GM21717 (cell line): ENCODE data around the gene RASAL1.
A peak's percentile ranks its signal among the peaks of the same experiment; 100 is the strongest.

Source experiments
- ATAC-seq: cut with Tn5 transposase; IDR thresholded peaks from one replicate; pipeline ENCODE4 v1.9.1; 2021; ENCODE audit warnings: mild to moderate bottlenecking, moderate library complexity; ENCODE audit not compliant: unreplicated experiment

The RASAL1 gene, protein sequence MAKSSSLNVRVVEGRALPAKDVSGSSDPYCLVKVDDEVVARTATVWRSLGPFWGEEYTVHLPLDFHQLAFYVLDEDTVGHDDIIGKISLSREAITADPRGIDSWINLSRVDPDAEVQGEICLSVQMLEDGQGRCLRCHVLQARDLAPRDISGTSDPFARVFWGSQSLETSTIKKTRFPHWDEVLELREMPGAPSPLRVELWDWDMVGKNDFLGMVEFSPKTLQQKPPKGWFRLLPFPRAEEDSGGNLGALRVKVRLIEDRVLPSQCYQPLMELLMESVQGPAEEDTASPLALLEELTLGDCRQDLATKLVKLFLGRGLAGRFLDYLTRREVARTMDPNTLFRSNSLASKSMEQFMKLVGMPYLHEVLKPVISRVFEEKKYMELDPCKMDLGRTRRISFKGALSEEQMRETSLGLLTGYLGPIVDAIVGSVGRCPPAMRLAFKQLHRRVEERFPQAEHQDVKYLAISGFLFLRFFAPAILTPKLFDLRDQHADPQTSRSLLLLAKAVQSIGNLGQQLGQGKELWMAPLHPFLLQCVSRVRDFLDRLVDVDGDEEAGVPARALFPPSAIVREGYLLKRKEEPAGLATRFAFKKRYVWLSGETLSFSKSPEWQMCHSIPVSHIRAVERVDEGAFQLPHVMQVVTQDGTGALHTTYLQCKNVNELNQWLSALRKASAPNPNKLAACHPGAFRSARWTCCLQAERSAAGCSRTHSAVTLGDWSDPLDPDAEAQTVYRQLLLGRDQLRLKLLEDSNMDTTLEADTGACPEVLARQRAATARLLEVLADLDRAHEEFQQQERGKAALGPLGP

DNA sequence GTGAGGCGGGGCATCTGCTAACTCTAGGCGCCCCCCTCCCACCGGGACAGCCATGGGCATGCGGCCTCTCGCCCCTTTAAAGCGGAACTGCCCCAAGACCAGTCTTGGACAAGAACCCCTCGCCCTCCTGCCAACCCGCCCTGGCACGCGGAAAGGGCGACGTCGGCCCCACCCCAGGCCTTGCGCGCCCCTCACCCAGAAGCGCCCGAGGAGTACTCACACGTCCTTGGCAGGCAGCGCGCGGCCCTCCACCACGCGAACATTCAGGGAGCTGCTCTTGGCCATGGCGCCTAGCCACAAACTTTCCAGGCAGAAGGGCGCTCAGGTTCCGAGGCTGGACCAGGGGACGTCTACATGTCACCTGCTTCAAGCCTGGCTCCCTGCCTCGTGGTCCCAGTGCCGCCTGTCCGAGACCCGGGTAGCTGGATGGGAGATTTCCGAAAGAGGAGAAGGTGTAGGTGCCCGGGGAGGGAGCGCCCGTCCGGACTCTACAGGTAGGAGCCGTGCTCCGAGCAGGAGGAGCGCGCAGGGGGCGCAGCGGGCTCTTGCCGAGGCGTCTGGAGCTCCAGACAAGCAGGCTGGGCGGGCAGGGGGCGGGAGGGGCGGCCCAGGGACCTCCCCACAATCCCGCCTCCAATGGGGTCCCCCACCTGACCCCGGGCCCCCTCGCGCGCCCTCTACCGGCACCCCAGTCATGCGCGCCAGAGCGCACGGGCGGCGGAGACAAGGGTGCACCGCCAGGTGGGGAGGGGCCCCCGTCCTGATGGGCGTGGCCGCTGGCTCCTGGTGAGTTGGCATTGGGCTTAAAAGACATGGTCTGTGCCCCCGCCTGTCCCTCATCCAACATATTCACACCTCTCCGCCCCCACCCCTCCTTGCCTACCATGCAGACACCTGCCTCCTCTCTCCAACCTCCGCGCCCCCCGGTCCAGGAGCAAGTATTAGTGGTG lies at the start of gene RASAL1:
RASAL1 (minus strand) TSS at position 584 of the 950 bp plus-strand sequence; CDS start at position 285, 299 bp downstream.
- no peak for ATAC-seq

DNA sequence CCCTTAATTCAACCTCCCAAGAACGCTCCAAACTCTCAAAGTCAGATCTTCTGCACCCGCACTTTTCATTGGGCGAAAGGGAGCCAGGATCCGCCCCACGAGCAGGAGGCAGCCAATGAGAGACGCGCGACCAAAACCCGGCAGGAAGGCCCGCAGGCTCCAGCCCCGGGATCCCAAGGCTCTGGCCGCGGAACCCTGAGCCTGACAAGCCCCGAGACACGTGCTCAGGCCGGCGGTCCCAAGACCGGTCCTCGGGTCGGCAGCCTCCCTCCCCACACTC lies 49.3 kb upstream of the RASAL1 start:
- ATAC-seq = peak; percentile 87

DNA sequence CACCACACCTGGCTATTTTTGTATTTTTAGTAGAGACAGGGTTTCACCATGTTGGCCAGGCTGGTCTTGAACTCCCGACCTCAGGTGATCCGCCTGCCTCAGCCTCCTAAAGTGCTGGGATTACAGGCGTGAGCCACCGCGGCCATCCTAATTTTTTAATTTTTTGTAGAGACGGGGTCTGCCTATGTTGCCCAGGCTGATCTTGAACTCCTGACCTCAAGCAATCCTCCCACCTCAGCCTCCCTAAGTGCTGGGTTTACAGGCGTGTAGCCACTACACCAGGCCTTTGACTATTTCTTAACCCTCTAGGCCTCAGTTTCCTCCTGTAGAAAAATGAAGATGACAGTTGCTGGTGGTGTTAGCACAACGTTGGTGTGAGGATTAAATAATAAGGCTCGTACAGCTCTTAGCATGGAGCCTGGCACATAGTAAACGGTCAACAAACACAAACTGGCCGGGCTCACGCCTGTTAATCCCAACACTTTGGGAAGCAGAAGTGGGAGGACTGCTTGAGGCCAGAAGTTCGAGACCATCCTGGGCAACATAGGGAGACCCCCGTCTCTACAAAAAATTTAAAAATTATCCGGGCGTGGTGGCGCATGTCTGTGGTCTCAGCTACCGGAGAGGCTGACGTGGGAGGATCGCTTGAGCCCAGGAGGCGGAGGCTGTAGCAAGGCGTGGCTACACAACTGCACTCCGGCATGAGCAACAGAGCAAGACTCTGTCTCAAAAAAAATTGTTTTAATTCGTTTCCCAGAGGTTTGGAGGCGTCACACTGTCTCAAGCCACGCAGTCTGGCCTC lies 48.7 kb upstream of the RASAL1 start:
- peak; percentile 42 for ATAC-seq

DNA sequence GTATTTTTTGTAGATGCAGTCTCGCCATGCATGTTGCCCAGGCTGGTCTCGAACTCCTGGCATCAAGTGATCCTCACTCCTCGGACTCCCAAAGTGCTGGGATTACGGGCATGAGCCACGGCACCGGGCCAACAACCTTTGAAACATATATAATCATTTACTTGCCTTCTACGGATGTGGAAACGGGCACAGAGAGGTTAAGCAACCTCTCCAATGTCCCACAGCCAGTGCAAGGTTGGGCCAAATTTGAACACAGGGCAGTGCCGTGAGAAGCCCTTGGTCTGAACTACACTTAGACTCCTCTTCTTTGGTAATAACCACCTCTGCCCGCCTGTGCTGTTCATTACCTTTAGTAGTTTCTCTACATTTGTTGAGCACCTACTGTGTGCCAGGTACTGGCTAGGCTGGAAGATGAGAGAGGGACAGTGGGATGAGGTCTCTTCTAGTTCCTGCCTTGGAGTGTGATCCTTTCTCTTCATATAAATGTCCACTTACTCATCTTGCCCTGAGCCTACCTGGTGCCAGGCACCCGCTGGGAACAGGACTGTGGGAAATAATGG lies 47.5 kb upstream of the RASAL1 start:
- no peak for ATAC-seq

DNA sequence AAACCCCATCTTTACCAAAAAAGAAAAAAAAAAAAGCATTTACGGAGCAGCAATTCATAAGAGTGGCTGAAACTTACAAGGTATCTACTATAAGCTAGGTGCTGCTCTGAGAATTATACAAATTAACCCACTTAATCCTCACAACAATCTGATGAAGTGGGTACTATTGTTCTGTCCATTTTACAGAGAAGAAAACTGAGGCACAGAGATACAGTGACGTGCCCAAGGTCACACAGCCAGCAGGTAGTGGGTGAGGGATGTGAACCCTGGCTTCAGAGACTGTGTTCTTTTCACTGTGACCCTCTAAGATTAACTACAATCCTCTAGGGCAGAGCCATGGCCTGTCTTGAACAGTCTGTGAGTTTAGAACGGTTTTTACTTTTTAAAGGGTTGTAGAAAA lies 46.4 kb upstream of the RASAL1 start:
- ATAC-seq = no peak

DNA sequence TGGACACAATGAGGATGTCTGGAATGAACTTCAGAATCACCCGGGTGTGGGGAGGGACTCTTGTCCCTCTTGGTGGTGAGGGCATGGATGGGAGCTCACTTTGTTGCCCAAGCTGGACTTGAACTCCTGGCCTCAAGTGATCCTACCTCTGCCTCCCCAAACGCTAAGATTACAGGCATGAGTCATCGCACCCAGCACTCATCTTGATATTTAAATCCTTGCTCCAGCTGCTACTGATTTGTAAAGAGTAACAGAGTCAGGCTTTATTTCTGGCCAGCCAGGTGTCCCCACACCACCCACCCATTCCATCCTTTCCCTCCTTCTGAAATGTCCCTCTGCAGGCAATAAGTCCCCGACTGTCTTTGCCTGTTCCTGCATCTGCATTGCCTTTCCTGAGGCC lies 44.8 kb upstream of the RASAL1 start:
- no peak for ATAC-seq

DNA sequence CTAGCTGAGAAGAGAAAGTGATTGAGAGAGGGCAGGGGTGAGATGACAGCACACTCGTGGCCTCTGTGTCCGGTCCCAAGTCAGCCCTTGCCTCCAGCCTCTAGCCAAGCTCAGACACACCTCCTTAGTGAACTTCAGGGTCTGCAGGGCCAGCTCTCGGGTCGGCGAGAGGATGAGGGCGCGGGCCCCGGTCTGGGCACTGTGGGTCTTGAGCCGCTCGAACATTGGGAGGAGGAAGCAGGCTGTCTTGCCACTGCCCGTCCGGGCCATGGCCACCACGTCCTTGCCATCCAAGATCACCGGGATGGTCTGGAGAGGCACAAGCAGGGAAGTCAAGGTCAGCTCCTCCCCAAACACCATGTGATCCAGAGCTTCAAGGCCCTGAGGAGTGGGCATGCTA lies 43.5 kb upstream of the RASAL1 start:
- ATAC-seq = no peak

DNA sequence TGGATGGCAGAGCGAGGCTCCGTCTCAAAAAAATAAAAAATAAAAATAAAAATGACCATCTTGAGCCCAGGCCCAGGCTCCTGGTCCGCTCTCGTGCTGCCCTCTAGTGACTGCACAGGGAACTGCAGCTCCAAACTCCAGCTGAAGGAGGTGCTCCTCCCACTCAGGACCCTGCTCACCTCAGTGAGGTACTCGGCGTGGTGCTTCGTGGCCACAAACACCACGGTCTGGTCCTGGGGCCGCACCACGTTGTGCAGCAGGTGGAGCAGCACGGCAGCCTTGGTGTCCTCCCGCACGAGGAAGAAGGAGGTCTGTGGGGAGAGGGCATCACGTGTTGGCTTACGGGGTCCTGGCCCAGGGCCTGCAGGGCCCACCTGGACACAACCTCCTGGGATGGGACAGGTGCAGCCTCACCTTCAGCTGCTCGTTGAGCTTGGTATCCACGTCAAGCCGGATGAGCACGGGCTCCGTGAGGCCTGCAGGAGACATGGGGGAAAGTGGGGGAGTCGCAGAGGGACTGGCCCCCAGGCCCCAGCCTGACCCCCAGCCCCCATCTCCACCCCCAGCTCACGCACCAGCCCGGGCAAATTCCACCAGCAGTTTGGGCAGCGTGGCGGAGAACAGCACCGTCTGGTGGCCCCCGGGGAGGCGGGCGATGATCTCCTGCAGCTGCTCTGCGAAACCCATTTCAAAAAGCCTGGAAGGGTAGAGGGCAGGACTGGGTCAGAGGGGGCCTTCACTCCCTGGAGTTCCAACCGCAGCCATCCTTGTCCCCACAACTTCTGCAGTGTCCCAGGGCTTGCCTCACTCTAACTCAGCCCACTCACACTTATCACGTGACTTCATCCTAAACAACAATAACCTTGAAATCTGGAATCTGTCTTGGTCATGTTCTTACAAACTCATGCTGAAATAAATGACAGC lies 39.2 kb upstream of the RASAL1 start:
- no peak for ATAC-seq

DNA sequence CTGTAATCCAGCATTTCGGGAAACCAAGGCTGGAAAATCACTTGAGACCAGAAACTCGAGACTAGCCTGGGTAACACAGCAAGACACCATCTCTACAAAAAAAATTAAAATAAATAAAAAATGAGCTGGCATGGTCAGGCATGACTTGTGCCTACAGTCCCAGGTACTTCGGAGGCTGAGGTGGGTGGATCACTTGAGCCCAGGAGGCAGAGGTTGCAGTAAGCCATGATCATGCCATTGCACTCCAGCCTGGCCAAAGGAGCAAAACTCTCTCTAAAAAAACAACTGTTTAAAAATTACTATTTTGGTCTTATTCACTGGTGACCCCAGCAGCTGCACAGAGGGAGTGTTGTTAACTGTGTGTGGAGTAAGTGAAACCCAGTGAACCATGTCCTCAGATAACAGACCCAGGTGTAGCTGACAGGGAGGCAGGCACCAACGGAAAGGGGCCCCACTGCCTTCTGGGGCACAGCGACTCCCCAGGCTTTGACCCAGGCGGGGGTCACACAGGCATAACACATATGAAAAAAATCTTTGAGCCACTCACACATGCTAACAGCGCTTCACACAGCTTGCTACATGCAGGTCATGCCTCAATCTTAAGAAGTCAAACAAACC lies 37.6 kb upstream of the RASAL1 start:
- no peak for ATAC-seq

DNA sequence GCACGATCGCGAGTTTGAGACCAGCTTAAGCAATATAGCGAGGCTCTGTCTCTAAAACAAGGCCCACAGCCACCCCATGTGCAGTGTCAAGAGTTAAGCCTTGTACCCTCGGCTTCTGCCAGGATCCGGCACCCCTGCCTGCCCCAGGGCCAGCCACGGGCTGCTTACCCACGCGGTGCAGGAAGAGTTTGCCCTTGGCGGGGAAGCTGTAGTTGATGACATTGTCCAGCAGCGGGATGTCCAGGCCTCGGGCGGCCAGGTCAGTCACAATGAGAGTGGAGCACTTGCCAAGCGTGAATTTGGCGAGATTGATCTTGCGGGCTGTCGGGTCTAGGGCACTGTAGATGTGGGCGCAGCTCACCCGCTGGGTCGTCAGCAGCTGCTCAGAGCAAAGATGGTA lies 36.6 kb upstream of the RASAL1 start:
- ATAC-seq = no peak

DNA sequence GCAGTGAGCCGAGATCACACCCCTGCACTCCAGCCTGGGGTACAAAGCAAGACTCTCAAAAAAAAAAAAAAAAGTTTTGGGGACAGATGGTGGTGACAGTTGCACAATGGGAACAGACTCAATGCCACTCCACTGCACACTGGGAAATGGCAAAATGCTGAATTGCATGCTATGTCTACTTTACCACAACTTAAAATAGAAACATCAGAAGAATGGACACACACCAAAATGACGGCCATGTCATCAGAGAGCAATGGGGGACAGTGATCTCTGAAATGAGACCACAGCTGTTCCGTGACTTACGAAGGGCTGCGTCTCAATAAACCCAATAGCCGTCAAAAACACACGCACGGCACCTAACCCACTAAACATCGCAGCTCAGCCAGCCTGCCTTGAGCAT lies 36.0 kb upstream of the RASAL1 start:
- ATAC-seq = no peak

DNA sequence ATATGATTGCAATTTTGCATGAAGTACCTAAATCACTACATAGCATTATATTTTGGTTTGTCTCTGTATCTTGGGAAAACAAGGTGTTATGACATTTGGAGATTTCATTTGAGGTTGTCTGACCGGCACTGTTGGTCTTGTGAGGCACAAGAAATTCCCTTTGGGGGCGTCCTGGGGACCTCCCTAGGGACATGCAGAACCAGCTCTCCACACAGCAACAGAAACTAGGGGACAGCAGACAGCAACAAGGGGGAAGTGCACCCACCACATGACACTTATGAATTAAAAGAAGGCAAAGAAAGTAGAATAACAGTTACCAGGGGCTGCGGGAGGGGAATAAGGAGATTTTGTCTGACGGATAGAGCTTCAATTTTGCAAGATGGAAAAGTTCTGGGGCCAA lies 35.4 kb upstream of the RASAL1 start:
- no peak for ATAC-seq

DNA sequence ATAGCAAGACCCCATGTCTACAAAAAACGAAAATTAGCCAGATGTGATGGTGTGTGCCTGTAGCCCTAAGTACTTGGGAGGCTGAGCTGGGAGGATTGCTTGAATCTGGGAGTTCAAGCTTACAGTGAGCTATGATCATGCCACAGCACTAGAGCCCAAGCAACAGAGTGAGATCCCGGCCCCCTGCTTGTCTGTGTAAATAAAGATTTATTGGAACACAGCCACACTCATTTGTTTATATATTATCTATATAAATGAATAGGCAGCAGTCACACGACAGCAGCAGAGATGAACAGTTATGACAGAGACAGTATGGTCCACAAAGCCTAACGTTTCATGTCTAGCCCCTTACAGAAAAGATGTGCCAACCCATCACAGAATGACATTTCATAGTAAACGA lies 34.9 kb upstream of the RASAL1 start:
- no peak for ATAC-seq

DNA sequence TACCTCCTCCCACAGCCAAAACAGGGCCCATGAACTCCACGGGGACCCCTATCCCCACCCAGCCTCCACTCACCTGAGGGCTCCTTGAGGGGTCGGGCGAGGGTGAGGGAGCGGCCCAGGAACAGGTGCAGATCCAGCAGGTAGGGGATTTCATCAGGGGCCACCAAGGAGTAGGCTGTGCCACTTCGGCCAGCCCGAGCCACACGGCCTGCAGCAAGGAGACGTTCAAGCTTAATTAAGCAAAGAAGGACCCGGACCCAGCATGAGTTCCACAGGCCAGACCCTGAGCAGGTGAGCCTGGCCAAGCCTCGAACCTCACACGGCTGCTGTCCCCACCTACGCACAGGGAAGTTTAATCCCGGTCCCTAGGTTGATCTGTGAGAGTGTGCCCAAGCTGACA lies 34.1 kb upstream of the RASAL1 start:
- ATAC-seq = no peak

DNA sequence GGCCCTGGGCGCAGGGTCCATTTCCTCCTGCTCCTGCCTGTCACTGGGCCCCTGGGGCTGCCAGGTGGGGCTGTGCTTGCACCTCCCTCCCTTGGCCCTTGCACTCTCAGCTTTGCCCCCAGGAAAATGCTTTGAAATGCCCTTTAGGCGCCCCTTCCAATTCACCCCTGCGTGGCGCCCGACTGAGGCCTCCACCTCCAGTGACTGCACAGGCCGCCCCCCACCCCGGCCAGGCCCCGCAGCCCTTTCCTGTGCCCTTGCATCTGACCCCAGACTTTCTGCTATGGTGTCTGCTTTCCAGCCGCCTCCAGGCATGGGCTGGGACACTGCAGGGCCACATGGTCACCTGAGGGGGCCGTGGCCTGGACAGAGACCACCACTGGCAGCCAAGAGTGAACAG lies 32.3 kb upstream of the RASAL1 start:
- no peak for ATAC-seq

DNA sequence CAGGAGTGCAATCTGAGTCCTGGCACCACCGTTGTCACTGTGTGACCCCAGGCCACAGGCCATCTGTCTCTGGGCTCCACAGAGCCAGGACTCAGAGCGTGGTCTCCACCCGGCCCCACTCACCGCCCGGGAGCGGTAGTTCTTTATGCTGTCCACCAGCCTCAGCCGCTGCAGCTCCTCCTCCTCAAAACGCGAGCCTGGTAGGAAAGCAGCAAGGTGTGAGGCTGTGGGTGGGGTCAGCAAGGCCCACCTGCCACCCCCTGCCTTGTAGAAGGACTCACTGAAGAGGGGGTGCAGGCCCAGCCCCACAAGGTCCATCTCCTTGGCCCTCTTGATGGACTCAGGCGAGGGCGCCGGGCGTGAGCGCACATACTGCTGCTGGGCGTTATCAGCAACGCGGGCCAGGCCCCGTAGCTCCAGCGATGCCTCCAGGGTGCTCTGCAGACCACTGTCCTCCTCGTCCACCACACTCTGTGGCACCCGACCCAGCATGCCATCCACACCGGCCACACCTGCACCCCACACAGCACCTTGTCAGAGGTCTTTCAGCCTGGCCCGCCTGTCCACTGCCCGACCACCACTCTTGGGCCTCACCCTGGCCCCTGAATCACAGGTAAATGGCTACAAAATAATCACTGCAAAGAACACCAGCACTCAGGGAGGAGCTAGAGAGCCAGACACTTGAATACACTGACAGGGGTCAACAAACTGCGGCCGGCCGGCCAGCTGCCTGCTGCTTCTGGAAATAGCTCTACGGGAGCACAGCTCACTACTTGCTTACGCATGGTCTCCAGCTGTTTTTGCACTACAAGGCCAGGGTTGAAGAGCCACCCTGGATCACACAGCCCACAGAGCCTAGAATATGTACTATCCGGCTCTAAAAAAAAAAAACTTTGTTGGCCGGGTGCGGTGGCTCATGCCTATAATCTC lies 30.2 kb upstream of the RASAL1 start:
- ATAC-seq = no peak

DNA sequence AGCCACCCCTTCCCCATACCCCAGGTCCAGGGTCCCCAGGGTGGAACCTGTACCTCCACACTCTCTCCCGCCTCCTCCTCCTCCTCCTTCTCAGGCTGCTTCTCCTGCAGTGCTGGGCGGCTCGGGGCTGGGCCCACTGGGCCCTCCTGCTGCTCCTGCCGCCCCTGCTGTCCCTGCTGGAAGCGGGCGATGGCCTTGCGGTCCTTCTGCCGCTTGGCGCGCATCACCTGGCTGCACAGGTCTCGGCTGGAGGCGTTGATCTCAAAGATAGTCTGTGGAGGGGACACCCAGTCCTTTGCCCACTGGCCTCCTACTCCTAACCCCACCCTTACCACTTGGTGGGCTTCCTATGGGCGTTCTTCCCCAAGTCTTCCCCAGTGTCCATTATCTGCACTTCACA lies 28.5 kb upstream of the RASAL1 start:
- ATAC-seq = no peak

DNA sequence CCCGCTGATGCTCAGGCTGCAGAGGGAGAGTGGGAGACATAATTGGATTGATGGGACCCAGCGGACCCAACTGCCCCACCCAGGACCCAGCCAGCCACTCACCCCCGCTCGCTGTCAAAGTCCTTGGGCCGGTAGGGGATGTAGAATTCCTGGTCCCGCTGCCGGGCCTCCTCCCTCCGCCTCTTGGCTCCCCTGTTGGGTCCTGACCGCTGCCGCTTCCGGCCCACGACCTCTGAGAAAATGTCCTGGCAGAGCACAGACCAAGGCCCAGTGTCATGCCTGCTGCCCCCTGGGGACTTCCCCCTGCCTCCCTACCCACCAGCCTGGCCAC lies 27.4 kb upstream of the RASAL1 start:
- ATAC-seq = no peak
